Stomach smooth muscle (tissue), 2 donors: ENCODE measurements around the gene NACC2.

Experiments
- H3K27ac ChIP-seq: one replicate; pipeline ENCODE4 v1.7.0; 2013; ENCODE audit warnings: mild to moderate bottlenecking, low read length, inconsistent platforms
- H3K27me3 ChIP-seq, 2 donors: one replicate each; pipeline ENCODE4 v1.7.0; 2013; ENCODE audit warnings: low read length in 2 of 2; ENCODE audit not compliant: insufficient read depth in 2 of 2, control insufficient read depth in 1 of 2
- H3K36me3 ChIP-seq, 2 donors: one replicate each; pipeline ENCODE4 v1.7.0; 2013; ENCODE audit warnings: low read length in 2 of 2; ENCODE audit not compliant: control insufficient read depth in 2 of 2, insufficient read depth in 2 of 2
- H3K4me1 ChIP-seq: one replicate; pipeline ENCODE4 v1.7.0; 2013; ENCODE audit warnings: low read length; ENCODE audit not compliant: control insufficient read depth, insufficient read depth
- H3K4me3 ChIP-seq, 2 donors: one replicate each; pipeline ENCODE4 v1.7.0; 2013; ENCODE audit warnings: low read length in 2 of 2
- H3K9ac ChIP-seq, 2 donors: one replicate each; pipeline ENCODE4 v1.7.0; 2013; ENCODE audit warnings: low read length in 2 of 2, mild to moderate bottlenecking in 1 of 2
- H3K9me3 ChIP-seq, 2 donors: one replicate each; pipeline ENCODE4 v1.7.0; 2013; ENCODE audit warnings: low read length in 2 of 2; ENCODE audit not compliant: control insufficient read depth in 2 of 2
- donor health status: healthy.
- donor health status: Pancreatic carcinoma.

NACC2 gene

GRCh38 chr9:136090768-136091581, 4.1 kb downstream of the NACC2 start:
- Histone ChIP-seq H3K27ac (peak overlapping the region; percentile 99), H3K4me3 (peak overlapping the region; percentile 35 to 80), H3K9ac (peak overlapping the region; percentile 86 to 91)

DNA sequence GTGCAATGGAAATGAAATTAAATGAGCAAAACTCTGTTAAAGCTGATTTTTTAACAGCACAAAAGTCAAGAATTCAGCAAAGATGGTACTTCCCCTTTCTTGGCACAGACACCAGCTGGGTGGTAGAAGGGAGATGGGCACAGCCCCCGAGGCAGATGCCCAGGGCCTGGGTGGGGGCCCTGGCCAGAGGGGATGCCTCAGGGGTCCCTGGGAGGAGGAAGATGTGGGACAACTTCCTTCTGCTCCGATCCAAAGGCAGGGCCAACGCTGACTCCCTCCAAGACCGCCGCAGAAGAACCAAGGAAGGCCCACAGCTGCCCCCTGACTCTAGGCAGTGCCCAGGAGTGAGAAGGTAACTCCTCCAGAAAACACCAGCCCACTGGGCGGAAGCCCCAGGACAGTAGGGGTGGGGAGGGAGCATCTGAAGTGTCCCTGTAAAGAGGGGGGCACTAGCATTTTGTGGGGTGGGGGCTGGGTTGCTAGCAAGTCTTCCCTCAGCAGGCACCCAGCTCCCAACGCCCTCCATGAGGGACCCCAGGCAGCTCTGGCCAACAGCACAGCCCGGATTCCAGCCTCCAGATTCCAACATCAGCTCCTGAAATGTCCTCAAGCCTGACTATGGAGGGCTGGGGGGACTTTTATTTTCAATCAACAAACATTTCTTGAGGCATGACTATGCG, 4.9 kb downstream of the NACC2 start:
- Histone ChIP-seq H3K36me3 (no peaks in the 10 kb centered on the region), H3K4me3 (peak overlapping the region; percentile 35 to 80), H3K27me3 (no peaks in the 10 kb centered on the region), H3K9ac (peak overlapping the region; percentile 68 to 91), H3K9me3 (no peaks in the 10 kb centered on the region), H3K4me1 (peaks cover 88% of the 10 kb centered on the region), H3K27ac (peak overlapping the region; percentile 99)

More at GRCh38 chr9:136090768-136091581, 4.1 kb downstream of the NACC2 start:
- H3K27me3 ChIP-seq, result no peaks in the 10 kb centered on the region
- no peaks in the 10 kb centered on the region for H3K9me3 ChIP-seq
- H3K4me1 ChIP-seq, result peaks cover 84% of the 10 kb centered on the region
- H3K36me3 ChIP-seq, result no peaks in the 10 kb centered on the region

DNA sequence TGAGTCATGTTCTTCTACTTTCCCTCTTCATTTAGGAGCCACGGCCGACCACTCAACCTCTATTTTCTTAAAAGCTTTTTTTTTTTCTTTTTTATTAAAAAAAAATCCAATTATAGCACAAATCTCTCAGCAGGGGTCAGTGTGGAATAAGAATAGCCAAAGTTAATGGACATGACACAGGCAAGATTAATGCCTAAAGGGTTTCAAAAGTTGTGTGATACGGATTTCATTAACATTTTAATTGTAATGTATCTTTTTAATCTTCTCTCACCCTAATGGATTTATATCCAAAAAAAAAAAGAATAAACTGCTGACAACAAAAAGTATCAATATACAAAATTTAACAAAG, 5.4 kb downstream of the NACC2 start:
- Histone ChIP-seq H3K4me1 (peaks cover 91% of the 10 kb centered on the region), H3K9me3 (no peaks in the 10 kb centered on the region), H3K9ac (peak overlapping the region in 1 of 2 donors; percentile 91), H3K4me3 (peak overlapping the region; percentile 34 to 80), H3K27ac (peak overlapping the region; percentile 99), H3K36me3 (no peaks in the 10 kb centered on the region), H3K27me3 (no peaks in the 10 kb centered on the region)

- Histone ChIP-seq H3K27me3 (no peaks in the 10 kb centered on the region), H3K27ac (peak overlapping the region; percentile 99), H3K9me3 (no peaks in the 10 kb centered on the region), H3K36me3 (no peaks in the 10 kb centered on the region), H3K9ac (peak overlapping the region; percentile 51 to 72), H3K4me1 (peaks cover 95% of the 10 kb centered on the region), H3K4me3 (peak overlapping the region; percentile 43 to 52)
Measured at GRCh38 chr9:136088939-136089696, 6.0 kb downstream of the NACC2 start.

DNA sequence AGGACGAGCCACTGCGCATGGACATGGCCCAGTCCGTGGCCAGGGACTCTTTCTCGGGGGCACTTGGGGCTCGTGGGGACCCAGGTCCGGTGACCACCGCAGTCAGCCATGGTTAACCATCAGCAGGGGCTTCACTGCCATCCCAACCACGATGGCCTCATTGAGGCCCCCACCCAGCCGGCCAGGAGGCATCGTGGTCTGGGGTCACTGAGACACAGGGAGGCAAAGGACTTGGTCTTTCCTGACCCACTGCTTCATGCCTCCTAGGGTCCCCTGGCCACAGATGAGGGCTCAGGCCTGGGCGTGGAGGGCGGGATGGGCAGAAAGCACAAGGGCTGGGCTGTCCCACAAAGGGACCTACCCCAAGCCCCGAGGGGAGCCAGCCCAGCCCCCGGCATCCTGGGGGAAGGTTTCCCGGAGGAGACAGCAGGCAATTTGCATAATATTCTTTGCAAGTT, 6.6 kb downstream of the NACC2 start:
- Histone ChIP-seq H3K4me3 (peak overlapping the region; percentile 43 to 52), H3K36me3 (no peaks in the 10 kb centered on the region), H3K27ac (peak overlapping the region; percentile 99), H3K4me1 (peaks cover 95% of the 10 kb centered on the region), H3K27me3 (no peaks in the 10 kb centered on the region), H3K9ac (peak overlapping the region; percentile 47 to 72), H3K9me3 (no peaks in the 10 kb centered on the region)

GRCh38 chr9:136087741-136088480, 7.2 kb downstream of the NACC2 start:
- no peaks in the 10 kb centered on the region for H3K27me3 ChIP-seq
- peak overlapping the region; percentile 99 for H3K27ac ChIP-seq
- H3K36me3 ChIP-seq, result no peaks in the 10 kb centered on the region
- H3K9me3 ChIP-seq, result no peaks in the 10 kb centered on the region
- H3K4me3 ChIP-seq, result peak overlapping the region; percentile 43 to 52
- peaks cover 95% of the 10 kb centered on the region for H3K4me1 ChIP-seq
- H3K9ac ChIP-seq, result peak overlapping the region; percentile 21 to 72

DNA sequence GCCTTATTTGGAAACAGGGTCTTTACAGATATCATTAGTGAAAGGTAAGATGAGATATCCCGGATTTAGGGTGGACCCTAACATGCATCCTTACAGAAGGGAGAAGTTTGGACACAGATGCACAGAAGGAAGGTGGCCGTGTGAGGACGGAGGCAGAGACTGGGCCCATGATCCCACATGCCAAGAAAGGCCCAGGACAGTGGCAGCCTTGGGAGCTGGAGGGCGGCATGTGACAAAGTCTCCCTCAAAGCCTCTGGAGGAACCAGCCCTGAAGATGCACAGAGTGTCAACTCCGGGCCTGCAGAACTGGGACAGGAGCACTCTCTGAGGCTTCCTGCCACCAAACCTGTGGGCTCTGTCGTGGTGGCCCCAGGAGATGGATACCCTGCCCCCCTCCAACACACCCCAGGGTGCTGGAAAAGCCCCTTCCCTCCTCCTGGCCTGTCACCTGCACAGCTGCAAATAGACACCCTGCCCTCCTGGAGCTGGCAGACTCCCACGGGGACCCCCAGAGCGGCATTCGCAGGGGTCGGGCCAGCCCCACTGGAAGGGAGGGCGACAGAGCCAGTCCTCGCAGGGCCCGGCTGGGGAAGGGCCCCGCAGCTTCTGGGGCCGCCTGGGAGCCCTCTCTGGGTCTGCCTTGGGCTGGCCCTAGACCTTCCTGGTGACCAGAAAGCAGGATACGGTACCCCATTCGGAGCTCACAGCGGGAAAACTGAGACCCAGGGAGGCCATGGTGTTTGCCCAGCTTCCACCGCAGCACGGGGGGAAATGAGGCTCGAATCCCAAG, 7.9 kb downstream of the NACC2 start:
- Histone ChIP-seq H3K27ac (peak overlapping the region; percentile 99), H3K4me3 (peak overlapping the region; percentile 25 to 49), H3K9me3 (no peaks in the 10 kb centered on the region), H3K36me3 (peaks cover 0 to 2% of the 10 kb centered on the region in 2 donors), H3K9ac (peak overlapping the region; percentile 29 to 64), H3K4me1 (peaks cover 95% of the 10 kb centered on the region), H3K27me3 (no peaks in the 10 kb centered on the region)

GRCh38 chr9:136086213-136086881, 8.7 kb downstream of the NACC2 start:
- H3K27ac ChIP-seq, result peak overlapping the region; percentile 99
- peak overlapping the region; percentile 25 to 49 for H3K4me3 ChIP-seq
- H3K9me3 ChIP-seq, result no peaks in the 10 kb centered on the region
- H3K4me1 ChIP-seq, result peaks cover 95% of the 10 kb centered on the region
- peak overlapping the region; percentile 60 to 64 for H3K9ac ChIP-seq
- H3K36me3 ChIP-seq, result peaks cover 0 to 2% of the 10 kb centered on the region in 2 donors
- no peaks in the 10 kb centered on the region for H3K27me3 ChIP-seq

DNA sequence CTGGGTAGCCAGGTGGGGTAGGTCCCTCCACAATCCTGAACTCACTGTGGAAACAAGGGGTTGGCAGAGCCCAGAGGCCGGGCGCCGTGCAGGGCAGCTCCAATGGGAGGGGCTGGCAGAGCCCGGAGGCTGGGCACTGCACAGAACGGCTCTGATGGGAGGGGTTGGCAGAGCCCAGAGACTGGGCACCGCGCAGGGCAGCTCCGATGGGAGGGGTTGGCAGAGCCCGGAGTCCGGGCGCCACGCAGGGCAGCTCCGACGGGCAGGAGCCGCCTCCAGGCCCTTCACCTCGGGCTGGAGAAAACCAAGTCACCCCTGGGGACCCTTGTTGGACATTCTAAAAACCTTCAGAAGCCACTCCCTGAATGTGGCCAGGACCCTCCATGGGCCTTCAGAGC, 9.3 kb downstream of the NACC2 start:
- H3K9me3 ChIP-seq, result no peaks in the 10 kb centered on the region
- peak overlapping the region in 1 of 2 donors; percentile 64 for H3K9ac ChIP-seq
- no peaks in the 10 kb centered on the region for H3K27me3 ChIP-seq
- peaks cover 0 to 2% of the 10 kb centered on the region in 2 donors for H3K36me3 ChIP-seq
- peak overlapping the region; percentile 99 for H3K27ac ChIP-seq
- H3K4me1 ChIP-seq, result peaks cover 95% of the 10 kb centered on the region
- H3K4me3 ChIP-seq, result peak overlapping the region in 1 of 2 donors; percentile 49
